HG02884 (cell line): ENCODE results near the gene NCAPH2.
"Not testable (repeated sequence)": the region's sequence is repeated elsewhere in the genome, so short reads cannot be mapped to it uniquely, and the experiment has no call there.

ENCODE experiments used
- ATAC-seq: cut with Tn5 transposase; IDR thresholded peaks from one replicate; pipeline ENCODE4 v1.9.1; 2021; ENCODE audit warnings: mild to moderate bottlenecking, moderate library complexity; ENCODE audit not compliant: unreplicated experiment

NCAPH2 gene

DNA sequence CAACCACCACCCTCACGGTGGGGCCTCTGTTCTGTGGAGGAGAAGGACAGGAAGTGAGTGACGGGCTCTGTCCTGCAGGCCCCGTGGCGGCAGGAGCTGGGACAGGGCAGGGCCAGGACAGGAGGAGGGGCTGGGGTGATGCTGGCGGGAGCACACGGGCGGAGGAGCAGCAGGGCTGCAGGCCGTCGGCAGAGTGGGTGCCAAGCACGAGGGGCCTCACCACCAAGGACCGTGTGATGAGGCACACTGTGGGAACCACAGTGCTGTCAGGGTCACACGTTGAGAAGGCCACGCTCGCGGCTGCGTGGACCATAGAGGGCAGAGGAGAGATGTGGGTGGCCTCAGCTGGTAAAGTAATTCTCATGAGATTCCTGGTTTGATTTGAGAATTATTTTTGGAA lies 8.9 kb downstream of the NCAPH2 start:
- no peak for ATAC-seq

DNA sequence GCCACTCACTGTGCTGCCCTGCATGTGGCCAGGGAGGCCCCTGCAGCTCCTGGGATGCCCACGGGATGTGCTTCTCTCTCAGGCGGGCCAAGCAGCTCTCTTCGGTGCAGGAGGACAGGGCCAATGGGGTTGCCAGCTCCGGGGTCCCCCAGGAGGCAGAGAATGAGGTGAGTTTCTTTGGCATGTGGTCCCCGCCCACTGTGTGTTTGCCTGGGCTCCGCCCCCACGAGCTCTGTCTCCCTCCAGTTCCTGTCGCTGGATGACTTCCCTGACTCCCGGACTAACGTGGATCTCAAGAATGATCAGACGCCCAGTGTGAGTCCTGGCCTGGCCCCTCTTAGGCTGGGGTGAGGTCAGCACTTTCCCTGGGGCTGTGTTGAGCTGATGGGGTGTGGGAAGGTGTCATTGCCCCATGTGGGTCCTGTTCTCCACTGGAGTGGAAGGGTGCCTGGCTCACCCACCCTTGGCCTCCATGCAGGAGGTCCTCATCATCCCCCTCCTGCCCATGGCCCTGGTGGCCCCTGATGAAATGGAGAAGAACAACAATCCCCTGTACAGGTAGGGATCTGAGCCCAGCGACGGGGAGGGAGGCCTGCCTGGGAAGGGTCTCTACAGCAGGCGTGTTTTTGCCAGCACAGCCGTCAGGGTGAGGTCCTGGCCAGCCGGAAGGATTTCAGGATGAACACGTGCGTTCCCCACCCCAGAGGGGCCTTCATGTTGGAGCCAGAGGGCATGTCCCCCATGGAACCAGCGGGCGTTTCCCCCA lies 9.7 kb downstream of the NCAPH2 start:
- ATAC-seq: no peak

DNA sequence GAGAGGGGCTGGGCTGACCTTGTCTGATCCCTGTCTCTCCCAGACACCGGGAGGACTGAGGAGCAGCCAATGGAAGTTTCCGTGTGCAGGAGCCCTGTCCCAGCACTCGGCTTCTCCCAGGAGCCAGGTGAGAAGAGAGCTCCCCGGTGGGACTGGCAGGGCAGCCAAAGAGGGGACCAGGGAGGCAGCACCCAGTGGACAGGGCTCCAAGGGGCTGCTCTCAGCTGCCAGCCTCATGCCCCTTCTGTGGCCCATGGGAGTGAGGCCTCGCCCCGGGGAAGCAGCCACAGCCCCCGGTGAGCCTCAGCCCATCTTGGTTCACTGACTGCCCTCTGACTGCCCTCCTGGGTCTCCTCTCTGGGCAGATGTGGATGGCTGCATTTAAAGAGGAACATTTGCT lies 10.6 kb downstream of the NCAPH2 start:
- ATAC-seq: no peak

DNA sequence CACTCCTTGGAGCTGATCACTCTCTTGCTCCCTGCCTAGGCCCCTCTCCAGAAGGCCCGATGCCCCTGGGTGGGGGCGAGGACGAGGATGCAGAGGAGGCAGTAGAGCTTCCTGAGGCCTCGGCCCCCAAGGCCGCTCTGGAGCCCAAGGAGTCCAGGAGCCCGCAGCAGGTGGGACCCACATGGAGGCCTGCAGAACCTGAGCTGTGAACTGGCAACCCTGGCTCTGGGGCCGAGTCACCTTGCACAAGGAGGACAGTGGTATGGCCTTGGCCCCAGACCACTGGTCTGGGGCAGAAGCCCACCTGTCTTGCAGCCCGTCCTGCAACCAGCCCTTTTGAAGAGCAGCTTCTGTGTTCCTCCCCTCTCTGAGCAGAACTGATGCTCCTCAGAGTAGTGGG lies 11.1 kb downstream of the NCAPH2 start:
- no peak for ATAC-seq

DNA sequence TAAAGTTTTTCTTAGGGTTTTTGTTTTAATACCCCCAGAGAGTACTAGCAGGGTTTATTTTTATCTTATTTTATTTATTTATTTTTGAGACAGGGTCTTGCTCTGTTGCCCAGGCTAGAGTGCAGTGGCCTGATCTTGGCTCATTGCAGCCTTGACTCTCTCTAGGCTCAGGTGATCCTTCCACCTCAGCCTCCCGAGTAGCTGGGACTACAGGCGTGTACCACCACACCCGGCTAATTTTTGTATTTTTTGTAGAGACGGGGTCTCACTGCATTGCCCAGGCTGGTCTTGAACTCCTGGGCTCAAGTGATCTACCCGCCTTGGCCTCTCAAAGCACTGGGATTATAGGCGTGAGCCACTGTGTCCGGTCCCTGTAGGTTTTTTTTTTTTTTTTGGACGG lies 12.2 kb downstream of the NCAPH2 start:
- ATAC-seq: not testable (repeated sequence)

DNA sequence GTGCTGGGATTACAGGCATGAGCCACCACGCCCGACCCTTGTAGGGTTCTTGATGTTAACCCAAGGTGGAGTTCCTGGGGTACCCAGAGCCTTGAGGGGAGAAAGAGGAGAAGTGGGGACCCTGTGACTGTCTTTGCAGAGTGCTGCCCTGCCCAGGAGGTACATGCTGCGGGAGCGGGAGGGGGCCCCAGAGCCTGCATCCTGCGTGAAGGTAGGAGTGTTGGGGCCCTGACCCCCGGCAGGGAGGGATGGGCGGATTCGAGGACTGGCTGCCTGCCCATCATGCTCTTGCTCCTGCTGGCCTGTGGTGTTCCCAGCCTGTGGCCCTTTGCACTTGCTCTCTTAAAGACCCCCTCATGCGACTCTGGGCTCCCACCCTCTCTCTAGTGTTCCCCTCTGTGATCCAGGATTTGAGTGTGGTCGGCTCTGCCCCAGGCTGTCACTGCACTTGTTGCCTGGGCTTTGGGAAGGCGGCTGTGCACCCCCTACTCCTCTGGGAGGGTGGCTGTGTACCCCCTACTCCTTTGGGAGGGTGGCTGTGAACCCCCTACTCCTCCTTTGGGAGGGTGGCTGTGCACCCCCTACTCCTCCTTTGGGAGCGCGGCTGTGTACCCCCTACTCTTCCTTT lies 12.9 kb downstream of the NCAPH2 start:
- ATAC-seq: no peak

DNA sequence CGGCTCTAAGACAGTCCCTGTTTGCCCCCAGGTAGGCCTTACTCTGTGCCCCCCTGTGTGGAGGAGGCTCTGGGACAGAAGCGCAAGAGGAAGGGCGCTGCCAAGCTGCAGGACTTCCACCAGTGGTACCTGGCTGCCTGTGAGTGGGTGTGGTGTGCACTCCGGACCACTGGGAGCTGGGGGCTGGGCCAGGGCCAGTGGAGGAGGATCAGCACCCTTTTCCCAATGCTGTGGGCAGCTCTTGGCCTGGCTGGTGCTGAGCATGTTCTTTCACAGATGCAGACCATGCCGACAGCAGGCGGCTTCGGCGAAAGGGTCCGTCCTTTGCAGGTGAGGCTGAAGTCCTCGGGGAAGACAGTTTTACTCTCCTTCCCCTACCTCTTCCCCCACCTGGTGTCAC lies 13.7 kb downstream of the NCAPH2 start:
- no peak for ATAC-seq

DNA sequence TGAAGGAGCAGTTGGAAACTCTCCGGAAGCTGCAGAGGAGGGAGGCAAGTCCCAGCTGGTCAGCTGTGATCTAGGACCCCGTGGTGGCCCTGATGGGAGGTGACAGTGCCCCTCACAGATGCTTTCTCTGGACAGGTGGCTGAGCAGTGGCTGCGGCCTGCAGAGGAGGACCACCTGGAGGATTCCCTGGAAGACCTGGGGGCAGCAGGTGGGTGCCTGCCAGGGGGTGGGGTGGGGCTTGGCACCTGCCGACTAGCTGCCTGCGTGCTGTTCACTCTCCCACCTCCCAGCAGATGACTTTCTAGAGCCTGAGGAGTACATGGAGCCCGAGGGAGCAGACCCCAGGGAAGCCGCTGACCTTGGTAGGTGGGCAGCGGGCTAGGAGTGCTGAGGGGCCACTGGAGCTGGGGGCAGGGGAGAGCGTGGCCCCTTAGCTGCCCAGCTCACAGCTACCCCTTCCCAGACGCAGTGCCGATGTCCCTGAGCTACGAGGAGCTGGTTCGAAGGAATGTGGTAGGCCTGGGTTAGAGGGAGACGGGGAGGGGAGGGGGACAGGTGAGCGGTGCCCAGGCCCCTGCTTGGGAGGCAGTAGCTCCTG lies 14.3 kb downstream of the NCAPH2 start:
- no peak for ATAC-seq

DNA sequence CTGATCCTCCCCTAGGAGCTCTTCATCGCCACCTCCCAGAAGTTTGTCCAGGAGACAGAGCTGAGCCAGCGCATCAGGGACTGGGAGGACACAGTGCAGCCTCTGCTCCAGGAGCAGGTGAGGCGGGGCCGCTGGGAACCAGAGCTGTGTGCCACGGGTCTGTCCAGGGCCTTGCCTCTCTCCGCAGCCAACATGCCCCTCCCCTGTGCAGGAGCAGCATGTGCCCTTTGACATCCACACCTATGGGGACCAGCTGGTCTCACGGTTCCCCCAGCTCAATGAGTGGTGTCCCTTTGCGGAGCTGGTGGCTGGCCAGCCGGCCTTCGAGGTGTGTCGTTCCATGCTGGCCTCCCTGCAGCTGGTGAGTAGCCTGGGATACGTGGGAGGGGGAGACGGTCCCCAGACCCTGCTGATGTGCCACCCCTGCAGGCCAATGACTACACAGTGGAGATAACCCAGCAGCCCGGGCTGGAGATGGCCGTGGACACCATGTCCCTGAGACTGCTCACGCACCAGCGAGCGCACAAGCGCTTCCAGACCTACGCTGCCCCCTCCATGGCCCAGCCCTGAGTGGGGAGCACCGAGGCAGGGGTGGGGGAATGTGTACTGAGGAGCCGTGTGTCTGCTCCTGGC lies 14.9 kb downstream of the NCAPH2 start:
- ATAC-seq: no peak

DNA sequence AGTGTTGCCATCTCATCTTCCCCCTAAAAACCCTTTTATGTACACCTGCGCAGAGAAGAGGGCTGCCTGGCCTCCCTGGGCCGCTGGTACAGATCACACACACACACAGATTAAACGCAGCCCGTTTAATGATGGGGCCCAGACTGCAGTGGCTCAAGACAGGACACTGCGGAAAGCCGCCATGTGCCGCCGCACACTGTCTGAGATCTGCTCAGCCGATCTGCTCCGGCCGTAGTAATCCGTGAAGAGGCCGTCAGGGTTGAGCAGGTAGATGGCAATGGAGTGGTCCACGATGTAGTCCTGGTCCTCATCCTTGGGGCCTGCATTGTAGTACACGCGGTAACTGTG lies 15.4 kb downstream of the NCAPH2 start:
- ATAC-seq: no peak

DNA sequence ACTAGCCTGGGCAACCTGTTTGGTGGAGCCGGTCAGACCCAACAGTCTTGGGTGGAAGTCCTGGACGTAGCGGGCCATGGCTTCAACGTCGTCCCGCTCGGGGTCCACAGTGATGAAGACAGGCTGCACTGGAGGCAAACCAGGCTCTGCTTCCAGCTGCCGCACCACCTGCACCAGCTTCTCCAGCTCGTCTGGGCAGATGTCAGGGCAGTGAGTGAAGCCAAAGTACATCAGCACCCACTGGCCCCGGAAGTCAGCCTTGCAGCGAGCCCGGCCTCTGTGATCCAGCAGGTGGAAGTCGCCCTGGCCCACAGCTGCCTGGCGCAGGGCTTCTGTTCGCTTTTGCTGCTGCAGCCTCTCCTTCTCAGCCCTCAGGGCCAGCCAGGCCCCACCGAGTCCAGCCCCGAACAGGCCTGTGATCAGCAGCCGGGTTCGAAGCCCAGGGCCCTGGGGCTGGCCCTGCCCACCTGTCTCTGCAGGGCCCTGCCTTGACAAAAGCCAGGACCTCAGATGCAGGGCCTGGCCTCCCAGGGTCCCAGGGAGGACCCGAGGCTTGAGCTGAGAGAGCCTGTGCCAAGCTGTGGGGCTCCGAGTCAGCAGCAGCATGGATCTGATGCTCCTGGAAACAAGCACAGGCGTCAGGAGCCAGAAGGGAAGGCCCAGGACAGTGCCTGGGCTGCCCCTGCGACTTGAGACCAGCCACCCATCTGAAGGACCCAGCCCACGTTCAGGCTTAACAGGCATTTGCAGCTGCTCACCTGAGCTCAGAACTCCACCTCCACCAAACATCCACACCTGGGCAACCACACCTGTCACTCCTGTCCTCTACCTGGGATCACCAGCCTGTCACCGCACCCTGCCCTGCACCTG lies 16.0 kb downstream of the NCAPH2 start:
- no peak for ATAC-seq

DNA sequence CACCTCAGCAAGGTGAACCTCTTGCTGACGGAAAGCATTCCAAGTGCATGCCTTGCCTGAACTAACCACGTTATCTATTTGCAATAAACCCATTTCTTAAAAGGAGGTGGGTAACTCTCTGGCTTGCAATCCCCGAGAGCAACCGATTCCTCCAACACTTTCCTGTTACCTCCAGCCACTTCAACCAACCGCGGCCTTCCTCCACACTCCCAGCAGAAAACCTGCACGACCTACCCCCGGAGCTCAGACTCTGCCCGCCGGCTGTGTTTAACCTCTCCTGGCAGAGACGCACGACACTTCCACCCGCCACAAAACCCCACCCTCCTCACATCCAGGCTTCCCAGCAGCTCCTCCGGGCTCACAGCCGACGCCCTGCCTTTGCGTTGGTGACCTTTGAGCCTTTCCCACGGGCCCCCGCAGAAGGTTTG lies 16.7 kb downstream of the NCAPH2 start:
- ATAC-seq: no peak

DNA sequence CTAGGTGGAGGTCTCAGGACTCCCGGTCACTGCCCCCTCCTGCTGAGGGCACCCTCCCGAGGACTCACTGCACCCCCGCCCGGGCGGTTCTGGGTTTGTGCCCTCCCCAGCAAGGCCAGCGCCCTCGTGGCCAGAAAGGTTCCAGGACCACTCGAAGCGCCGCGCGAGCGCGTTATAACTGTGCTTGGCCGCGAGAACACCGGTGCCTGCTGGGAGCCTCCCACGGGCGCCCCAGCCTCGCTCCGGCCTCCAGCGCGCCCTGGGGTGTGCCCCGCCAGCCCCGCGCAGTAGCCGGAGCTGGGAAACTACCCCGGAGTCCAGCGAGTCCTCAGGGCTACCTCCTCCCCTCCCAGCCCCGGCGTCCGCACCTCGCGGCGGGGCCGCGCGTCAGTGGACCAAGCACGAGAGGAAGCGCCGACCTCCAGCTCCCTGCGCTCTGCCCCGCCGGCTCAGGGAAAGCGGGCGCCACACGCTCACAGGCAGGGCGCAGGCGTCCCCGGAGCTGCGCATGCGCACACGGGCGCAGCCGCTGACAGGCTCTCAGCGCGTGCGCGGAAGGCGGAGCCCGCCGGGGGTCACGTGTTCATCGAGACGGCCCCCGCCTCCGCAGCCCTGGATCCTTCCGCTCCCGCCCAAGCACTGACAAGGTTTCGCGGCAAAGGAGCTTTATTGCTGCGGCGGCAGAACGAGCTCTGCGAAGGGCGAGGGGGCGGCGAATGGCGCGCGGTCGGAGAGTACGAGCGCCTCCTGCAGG lies 17.3 kb downstream of the NCAPH2 start, which contains the start of gene SCO2:
Gene SCO2 (minus strand): TSS at position 495 of the 754 bp plus-strand sequence. CDS start 1,187 bp downstream, outside the sequence.
- ATAC-seq: peak; percentile 37

DNA sequence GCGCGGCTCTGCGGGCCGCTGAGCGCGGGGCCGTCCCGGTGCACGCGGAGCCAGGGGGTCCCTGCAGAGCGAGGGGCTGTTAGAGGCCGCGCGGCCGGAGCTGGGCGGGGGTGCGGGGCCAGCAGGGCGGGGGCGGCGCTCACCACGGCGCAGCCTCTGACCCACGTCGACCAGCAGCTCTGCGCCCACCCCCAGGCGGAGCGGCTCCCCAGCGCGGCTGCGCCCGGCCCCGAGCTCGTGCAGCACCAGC lies 17.8 kb downstream of the NCAPH2 start:
- ATAC-seq: peak; percentile 21

DNA sequence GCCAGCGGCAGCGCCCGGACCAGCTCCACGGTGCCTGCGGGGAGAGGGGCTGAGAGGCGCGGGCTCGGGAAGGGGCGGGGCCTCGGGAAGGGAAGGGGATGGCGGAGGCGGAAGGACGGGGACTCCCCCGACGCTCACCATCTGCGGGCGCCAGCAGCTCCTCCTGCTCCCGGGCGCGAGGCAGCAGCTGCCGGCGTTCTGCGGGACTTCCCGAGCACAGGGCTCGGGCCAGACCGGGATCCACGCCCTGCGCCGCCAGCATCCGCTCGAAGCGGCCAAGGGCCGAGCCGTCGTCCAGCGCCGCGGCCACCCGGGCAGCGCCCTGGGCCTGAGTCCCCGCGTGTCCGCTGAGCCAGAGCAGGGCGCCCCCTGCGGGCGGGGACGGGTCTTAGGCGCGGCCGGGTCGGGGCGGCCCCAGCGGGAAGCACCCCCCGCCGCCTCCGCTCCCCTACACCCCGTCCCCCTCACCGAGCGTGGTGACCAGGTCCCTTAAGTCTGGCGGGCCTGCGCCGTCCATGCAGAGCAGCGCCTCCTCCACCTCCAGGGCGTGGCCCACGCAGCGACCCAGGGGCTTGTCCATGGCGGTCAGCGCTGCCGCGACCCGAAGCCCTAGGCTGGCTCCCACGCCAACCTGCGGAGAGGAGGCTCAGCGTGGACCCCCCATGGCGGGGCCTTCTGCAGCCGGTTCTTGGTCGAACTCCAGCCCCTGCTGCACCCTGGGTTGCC lies 18.2 kb downstream of the NCAPH2 start:
- peak; percentile 27 for ATAC-seq

DNA sequence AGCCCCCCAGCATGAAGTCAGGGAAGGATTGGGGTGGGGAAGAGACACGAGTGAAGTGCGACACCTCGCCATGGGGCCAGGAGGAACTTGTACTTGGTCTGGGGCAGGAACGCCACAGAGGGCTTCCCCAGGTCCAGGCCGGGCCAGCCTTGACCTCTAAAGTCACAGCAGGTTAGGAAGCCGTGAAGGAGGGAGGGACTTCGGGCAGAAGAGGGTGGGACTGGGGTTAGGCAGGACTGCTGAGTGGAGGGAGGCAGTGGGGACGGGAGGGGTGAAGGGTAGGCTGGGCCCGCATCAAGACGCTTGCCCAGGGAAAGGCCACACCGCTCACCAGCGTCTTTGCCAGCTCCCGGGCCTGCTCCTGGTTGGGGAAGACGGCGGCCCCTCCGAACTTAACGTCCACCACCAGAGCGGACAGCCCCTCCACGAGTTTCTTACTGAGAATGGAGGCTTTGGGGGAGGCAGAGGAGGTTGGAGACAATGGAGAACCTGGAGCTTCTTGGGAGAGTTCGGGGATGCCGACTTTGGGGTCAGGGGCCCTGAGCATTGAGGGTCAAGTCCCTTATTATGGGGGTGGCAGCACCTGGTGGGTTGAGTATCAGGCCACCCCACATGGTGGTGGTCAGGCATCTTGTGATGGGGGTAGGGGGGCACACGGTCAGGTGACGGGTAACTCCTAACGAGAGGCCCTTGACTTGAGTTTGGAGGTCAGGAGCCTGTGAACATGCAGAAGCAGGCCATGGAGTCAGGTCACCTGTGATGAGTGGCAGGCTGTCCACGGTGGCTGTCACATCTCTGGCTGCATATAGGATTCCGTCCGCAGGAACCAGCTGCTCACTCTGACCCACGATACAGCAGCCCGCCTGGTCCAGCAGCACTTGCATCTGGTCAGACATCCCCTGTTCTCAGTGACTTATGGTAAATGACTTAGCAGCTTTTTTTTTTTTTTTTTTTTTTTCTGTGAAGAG lies 19.1 kb downstream of the NCAPH2 start:
- ATAC-seq: no peak

DNA sequence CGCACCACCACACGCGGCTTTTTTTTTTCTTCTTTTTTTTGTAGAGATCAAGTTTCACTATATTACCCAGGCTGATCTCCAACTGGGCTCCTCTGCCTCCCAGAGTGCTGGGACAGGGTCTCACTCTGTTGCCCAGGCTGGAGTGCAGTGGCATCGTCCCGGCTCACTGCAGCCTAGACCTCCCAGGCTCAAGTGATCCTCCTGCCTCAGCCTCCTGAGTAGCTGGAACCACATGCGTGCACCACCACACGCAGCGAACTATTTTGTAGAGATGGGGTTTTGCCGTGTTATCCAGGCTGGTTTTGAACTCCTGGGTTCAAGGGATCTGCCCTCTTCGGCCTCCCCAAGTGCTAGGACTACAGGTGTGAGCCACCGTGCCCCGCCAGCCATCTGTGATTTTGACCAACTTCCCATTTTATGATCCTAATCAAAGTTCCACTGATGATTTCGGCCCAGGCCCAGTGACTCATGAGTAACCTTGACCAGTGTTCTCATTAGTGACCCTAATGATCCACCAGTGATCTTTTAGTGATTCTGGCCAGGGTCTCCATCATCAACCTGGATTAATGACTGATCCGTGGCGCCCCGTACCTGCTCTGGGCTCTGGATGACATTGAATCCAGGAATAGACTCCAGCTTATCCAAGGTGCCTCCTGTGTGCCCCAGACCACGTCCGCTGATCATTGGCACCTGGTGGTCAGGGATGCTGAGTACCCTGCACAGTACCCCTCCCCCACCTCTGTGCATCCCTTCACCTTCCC lies 20.1 kb downstream of the NCAPH2 start:
- ATAC-seq: no peak
